Fibroblast of mammary gland (primary cell): Measurements from ENCODE around the gene ARHGEF17.

Experiments used
- DNase-seq: peaks from one replicate; pipeline ENCODE4 v3.0.0-alpha.2; 2010; ENCODE audit warnings: low read depth
- H3K4me3 ChIP-seq: 2 replicates; pipeline ENCODE4 v1.5.1; 2011; ENCODE audit warnings: low read depth, mild to moderate bottlenecking, low read length, moderate library complexity; ENCODE audit not compliant: control insufficient read depth
- TF ChIP-seq, protein P1 (sequence below): conservative IDR thresholded peaks from 2 replicates; pipeline ENCODE4 v1.5.1; 2011; ENCODE audit warnings: low read depth, low read length, inconsistent platforms; ENCODE audit not compliant: control insufficient read depth, insufficient read depth

The ARHGEF17 gene

DNA sequence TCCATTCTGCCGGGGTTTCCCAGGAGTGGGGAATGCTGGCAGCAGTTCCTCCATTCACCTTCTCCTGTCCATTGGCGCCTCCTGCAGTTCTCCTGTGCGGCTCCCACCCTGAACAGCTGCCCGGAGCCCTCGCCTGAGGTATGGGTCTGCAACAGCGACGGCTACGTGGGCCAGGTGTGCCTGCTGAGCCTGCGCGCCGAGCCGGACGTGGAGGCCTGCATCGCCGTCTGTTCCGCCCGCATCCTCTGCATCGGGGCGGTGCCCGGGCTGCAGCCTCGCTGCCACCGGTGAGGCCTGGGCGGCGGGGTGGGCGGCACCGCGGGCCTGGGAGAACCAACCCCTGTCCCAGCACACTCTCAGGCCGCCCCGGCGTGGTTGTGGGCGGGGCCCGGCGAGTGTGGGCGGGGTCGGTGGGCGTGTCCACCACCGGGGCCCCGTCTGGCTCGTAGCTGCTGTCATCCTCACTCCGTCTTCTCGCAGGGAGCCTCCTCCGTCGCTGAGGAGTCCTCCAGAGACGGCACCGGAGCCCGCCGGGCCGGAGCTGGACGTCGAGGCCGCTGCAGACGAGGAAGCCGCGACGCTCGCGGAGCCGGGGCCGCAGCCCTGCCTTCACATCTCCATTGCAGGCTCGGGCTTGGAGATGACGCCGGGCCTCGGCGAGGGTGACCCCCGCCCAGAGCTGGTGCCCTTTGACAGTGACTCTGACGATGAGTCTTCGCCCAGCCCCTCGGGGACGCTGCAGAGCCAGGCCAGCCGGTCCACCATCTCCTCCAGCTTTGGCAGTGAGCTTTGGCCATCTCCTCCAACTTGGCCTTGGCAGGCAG is 54.1 kb downstream of the ARHGEF17 start:
- H3K4me3 ChIP-seq, result no peak overlapping the region
- no peak for DNase-seq
- TF ChIP-seq, protein P1, sequence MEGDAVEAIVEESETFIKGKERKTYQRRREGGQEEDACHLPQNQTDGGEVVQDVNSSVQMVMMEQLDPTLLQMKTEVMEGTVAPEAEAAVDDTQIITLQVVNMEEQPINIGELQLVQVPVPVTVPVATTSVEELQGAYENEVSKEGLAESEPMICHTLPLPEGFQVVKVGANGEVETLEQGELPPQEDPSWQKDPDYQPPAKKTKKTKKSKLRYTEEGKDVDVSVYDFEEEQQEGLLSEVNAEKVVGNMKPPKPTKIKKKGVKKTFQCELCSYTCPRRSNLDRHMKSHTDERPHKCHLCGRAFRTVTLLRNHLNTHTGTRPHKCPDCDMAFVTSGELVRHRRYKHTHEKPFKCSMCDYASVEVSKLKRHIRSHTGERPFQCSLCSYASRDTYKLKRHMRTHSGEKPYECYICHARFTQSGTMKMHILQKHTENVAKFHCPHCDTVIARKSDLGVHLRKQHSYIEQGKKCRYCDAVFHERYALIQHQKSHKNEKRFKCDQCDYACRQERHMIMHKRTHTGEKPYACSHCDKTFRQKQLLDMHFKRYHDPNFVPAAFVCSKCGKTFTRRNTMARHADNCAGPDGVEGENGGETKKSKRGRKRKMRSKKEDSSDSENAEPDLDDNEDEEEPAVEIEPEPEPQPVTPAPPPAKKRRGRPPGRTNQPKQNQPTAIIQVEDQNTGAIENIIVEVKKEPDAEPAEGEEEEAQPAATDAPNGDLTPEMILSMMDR, result no peak

DNA sequence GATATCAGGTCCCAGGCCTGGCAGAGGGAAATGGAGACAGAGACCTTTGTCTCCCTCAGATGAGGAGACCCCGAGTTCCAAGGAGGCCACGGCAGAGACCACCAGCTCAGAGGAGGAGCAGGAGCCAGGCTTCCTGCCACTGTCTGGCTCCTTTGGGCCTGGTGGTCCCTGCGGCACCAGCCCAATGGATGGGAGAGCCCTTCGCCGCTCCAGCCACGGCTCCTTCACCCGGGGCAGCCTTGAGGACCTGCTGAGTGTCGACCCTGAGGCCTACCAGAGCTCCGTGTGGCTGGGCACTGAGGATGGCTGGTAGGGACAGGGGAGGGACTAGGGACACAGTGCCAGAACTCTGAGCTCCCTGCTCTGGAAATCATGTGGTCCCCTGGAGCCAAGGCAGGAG is 55.1 kb downstream of the ARHGEF17 start:
- no peak overlapping the region for H3K4me3 ChIP-seq
- TF ChIP-seq, protein P1, result no peak
- no peak for DNase-seq

- no peak overlapping the region for H3K4me3 ChIP-seq
- DNase-seq, result no peak
- TF ChIP-seq, protein P1, result no peak
These were observed 57.5 kb downstream of the ARHGEF17 start for GRCh38 chr11:73365352-73366264.

GRCh38 chr11:73366265-73366610 is 58.2 kb downstream of the ARHGEF17 start:
- no peak overlapping the region for H3K4me3 ChIP-seq
- TF ChIP-seq, protein P1, result no peak
- DNase-seq, result no peak

- DNase-seq, result no peak
- TF ChIP-seq, protein P1, result no peak
- H3K4me3 ChIP-seq, result no peak overlapping the region
These were observed 58.9 kb downstream of the ARHGEF17 start for GRCh38 chr11:73366953-73367352.

DNA sequence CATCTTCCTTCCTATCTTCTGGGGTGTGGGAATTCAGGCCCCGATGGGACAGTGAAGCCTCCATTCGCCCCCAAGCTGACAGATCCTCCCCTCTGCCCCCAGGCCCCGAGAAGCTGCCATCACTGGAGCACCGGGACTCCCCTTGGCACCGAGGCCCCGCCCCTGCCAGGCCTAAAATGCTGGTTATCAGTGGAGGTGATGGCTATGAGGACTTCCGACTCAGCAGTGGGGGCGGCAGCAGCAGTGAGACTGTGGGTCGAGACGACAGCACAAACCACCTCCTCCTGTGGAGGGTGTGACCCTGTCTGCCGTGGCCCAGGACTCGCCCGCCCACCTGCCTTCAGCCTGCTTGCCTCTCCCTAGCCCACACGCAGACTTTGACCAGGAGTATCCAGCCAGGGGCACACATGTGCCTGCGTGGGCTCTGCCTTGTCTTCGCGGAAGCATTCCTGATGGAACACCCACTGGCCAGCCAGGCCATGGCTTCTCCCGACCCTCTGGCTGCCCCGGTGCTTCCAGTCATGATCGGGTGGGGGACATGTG is 59.5 kb downstream of the ARHGEF17 start:
- no peak overlapping the region for H3K4me3 ChIP-seq
- no peak for DNase-seq
- TF ChIP-seq, protein P1, result no peak
